Limb (tissue), 2 donors: ENCODE results near the gene ZNF211.
A peak's percentile ranks its signal among the peaks of the same experiment; 100 is the strongest.

ENCODE experiments used
- DNase-seq, 2 donors: peaks; one replicate each; pipeline ENCODE4 v3.0.0-alpha.2; 2016; ENCODE audit errors: extremely low spot score in 2 of 2

Gene ZNF211

GRCh38 chr19:57655443-57655842, 22.5 kb downstream of the ZNF211 start:
- no peak for DNase-seq

GRCh38 chr19:57656346-57656745, 23.4 kb downstream of the ZNF211 start:
- no peak for DNase-seq

- DNase-seq, result peak; percentile 42 to 79
Measured at GRCh38 chr19:57664269-57665127, 31.5 kb downstream of the ZNF211 start.

GRCh38 chr19:57665261-57665806, 32.4 kb downstream of the ZNF211 start:
- no peak for DNase-seq

GRCh38 chr19:57667228-57667627, 34.3 kb downstream of the ZNF211 start:
- DNase-seq, result no peak

- no peak for DNase-seq
Measured at GRCh38 chr19:57668635-57669034, 35.7 kb downstream of the ZNF211 start, which contains the start of gene ZSCAN4. TSS of gene ZSCAN4 (plus strand) at chr19:57668935. CDS start at chr19:57676146, 7,211 bp downstream.

- DNase-seq, result no peak
Measured at GRCh38 chr19:57671124-57671895, 38.3 kb downstream of the ZNF211 start.

- no peak for DNase-seq
Measured at GRCh38 chr19:57672466-57672865, 39.5 kb downstream of the ZNF211 start.

GRCh38 chr19:57675881-57676280, 42.9 kb downstream of the ZNF211 start:
- DNase-seq, result no peak

GRCh38 chr19:57682226-57682766, 49.3 kb downstream of the ZNF211 start:
- DNase-seq, result peak in 1 of 2 donors; percentile 34

- DNase-seq, result no peak
Measured at GRCh38 chr19:57686727-57687126, 53.8 kb downstream of the ZNF211 start.

- DNase-seq, result no peak
Measured at GRCh38 chr19:57687363-57688010, 54.5 kb downstream of the ZNF211 start.

- DNase-seq, result no peak
Measured at GRCh38 chr19:57688011-57688763, 55.2 kb downstream of the ZNF211 start.

- no peak for DNase-seq
Measured at GRCh38 chr19:57689750-57690149, 56.8 kb downstream of the ZNF211 start.
